HEK293 (cell line): ENCODE data around the gene ATP2A2.

Experiments used
- CTCF ChIP-seq: fragments of 450-650 bp; formaldehyde crosslinking; IDR thresholded peaks from 2 replicates; pipeline ENCODE4 v1.5.1; 2016; ENCODE audit warnings: missing biosample characterization, missing genetic modification characterization
- HIC1 ChIP-seq: fragments of 450-650 bp; formaldehyde crosslinking; IDR thresholded peaks from 2 replicates; pipeline ENCODE4 v1.5.1; 2016; ENCODE audit warnings: missing biosample characterization, missing genetic modification characterization
- KLF7 ChIP-seq: fragments of 450-650 bp; formaldehyde crosslinking; IDR thresholded peaks from 2 replicates; pipeline ENCODE4 v1.5.1; 2016; ENCODE audit warnings: missing biosample characterization, missing genetic modification characterization, borderline replicate concordance
- MZF1 ChIP-seq: fragments of 450-650 bp; formaldehyde crosslinking; IDR thresholded peaks from 2 replicates; pipeline ENCODE4 v1.5.1; 2017; ENCODE audit warnings: missing biosample characterization, missing genetic modification characterization, borderline replicate concordance
- ZFP37 ChIP-seq: fragments of 450-650 bp; formaldehyde crosslinking; IDR thresholded peaks from 2 replicates; pipeline ENCODE4 v1.5.1; 2016; ENCODE audit warnings: missing biosample characterization, missing genetic modification characterization
- ZNF114 ChIP-seq: fragments of 450-650 bp; formaldehyde crosslinking; IDR thresholded peaks from 2 replicates; pipeline ENCODE4 v1.5.0; 2017; ENCODE audit warnings: missing biosample characterization, missing genetic modification characterization
- ZNF214 ChIP-seq: fragments of 450-650 bp; formaldehyde crosslinking; IDR thresholded peaks from 2 replicates; pipeline ENCODE4 v1.5.1; 2017; ENCODE audit warnings: missing biosample characterization, mild to moderate bottlenecking, missing genetic modification characterization, borderline replicate concordance
- ZNF23 ChIP-seq: fragments of 450-650 bp; formaldehyde crosslinking; IDR thresholded peaks from 2 replicates; pipeline ENCODE4 v1.5.1; 2016; ENCODE audit warnings: missing biosample characterization, missing genetic modification characterization, borderline replicate concordance
- ZNF239 ChIP-seq: fragments of 450-650 bp; formaldehyde crosslinking; IDR thresholded peaks from 2 replicates; pipeline ENCODE4 v1.5.1; 2016; ENCODE audit warnings: missing biosample characterization, missing genetic modification characterization
- ZNF449 ChIP-seq: fragments of 450-650 bp; formaldehyde crosslinking; IDR thresholded peaks from 2 replicates; pipeline ENCODE4 v1.5.1; 2017; ENCODE audit warnings: missing biosample characterization, mild to moderate bottlenecking, missing genetic modification characterization, moderate library complexity
- ZNF501 ChIP-seq: fragments of 450-650 bp; formaldehyde crosslinking; IDR thresholded peaks from 2 replicates; pipeline ENCODE4 v1.5.1; 2016; ENCODE audit warnings: missing biosample characterization, missing genetic modification characterization
- ZNF521 ChIP-seq: fragments of 450-650 bp; formaldehyde crosslinking; IDR thresholded peaks from 2 replicates; pipeline ENCODE4 v1.5.1; 2017; ENCODE audit warnings: missing biosample characterization, mild to moderate bottlenecking, missing genetic modification characterization
- ZNF548 ChIP-seq: fragments of 450-650 bp; formaldehyde crosslinking; IDR thresholded peaks from 2 replicates; pipeline ENCODE4 v1.5.1; 2016; ENCODE audit warnings: missing biosample characterization, missing genetic modification characterization
- ZNF777 ChIP-seq: fragments of 450-650 bp; formaldehyde crosslinking; IDR thresholded peaks from 2 replicates; pipeline ENCODE4 v1.5.1; 2017; ENCODE audit warnings: missing biosample characterization, missing genetic modification characterization, borderline replicate concordance

- TF ChIP-seq CTCF (tag by site-specific recombination) (peak; percentile 13; the same call in 1 of the 2 replicates), ZNF239 (tag by site-specific recombination) (no peak), ZNF114 (tag by site-specific recombination) (no peak), MZF1 (tag by site-specific recombination) (no peak), KLF7 (no peak), ZNF214 (tag by site-specific recombination) (no peak), HIC1 (tag by site-specific recombination) (no peak), ZNF521 (no peak), ZFP37 (no peak), ZNF23 (no peak), ZNF548 (tag by site-specific recombination) (no peak), ZNF777 (no peak), ZNF501 (tag by site-specific recombination) (peak; percentile 28; the same call in 1 of the 2 replicates), ZNF449 (tag by site-specific recombination) (no peak)
Observed at GRCh38 chr12:110281549-110282299, 677 bp downstream of the ATP2A2 start.
